Suppressor macrophage (primary cell): Measurements from ENCODE around the gene PRDM5.

Source experiments
- DNase-seq, 4 experiments: peaks; one replicate each; pipeline ENCODE4 v3.0.0-alpha.2; 2020 to 2022
- total RNA-seq, 17 experiments: gene quantifications; one replicate each; lab custom pipeline; 2026; ENCODE audit warnings: mixed read lengths in 6 of 17, inconsistent platforms in 3 of 17; lab: John Stamatoyannopoulos, UW

Gene PRDM5
- total RNA-seq = 0 to 4.3 (median 0.28) reads per million in 17 experiments

GRCh38 chr4:120922381-120923206 is at the start of gene PRDM5:
TSS of gene PRDM5 (minus strand) at chr4:120922726. CDS start at chr4:120922608, 118 bp downstream.
- DNase-seq = peak in 2 of 4 experiments; percentile 29 to 51

- DNase-seq = no peak
These were observed 49.4 kb upstream of the PRDM5 start for GRCh38 chr4:120971884-120972283.

- no peak for DNase-seq
These were observed 43.4 kb upstream of the PRDM5 start for GRCh38 chr4:120965938-120966337.

GRCh38 chr4:120964596-120964995 is 42.1 kb upstream of the PRDM5 start:
- DNase-seq = no peak

GRCh38 chr4:120963449-120963848 is 40.9 kb upstream of the PRDM5 start:
- no peak for DNase-seq

GRCh38 chr4:120960656-120961267 is 38.2 kb upstream of the PRDM5 start:
- no peak for DNase-seq

GRCh38 chr4:120948382-120948781 is 25.9 kb upstream of the PRDM5 start:
- DNase-seq = no peak

GRCh38 chr4:120942776-120943175 is 20.2 kb upstream of the PRDM5 start:
- DNase-seq = no peak

- no peak for DNase-seq
These were observed 18.0 kb upstream of the PRDM5 start for GRCh38 chr4:120940547-120940946.

GRCh38 chr4:120939693-120940092 is 17.2 kb upstream of the PRDM5 start:
- DNase-seq = no peak

GRCh38 chr4:120929847-120930246 is 7.3 kb upstream of the PRDM5 start:
- DNase-seq = no peak

- no peak for DNase-seq
These were observed 5.4 kb upstream of the PRDM5 start for GRCh38 chr4:120927801-120928409.

GRCh38 chr4:120926358-120927025 is 4.0 kb upstream of the PRDM5 start:
- DNase-seq = no peak

- DNase-seq = no peak
These were observed 2.4 kb upstream of the PRDM5 start for GRCh38 chr4:120924931-120925330.

- no peak for DNase-seq
These were observed 639 bp upstream of the PRDM5 start for GRCh38 chr4:120923207-120923522.

GRCh38 chr4:120921456-120922380 is 808 bp downstream of the PRDM5 start:
- DNase-seq = peak in 3 of 4 experiments; percentile 23 to 73 (median 62)

- no peak for DNase-seq
These were observed 1.9 kb downstream of the PRDM5 start for GRCh38 chr4:120920666-120921065.

- no peak for DNase-seq
These were observed 3.2 kb downstream of the PRDM5 start for GRCh38 chr4:120919358-120919757.

GRCh38 chr4:120918788-120919187 is 3.7 kb downstream of the PRDM5 start:
- DNase-seq = peak in 2 of 4 experiments; percentile 21 to 30

GRCh38 chr4:120918092-120918491 is 4.4 kb downstream of the PRDM5 start:
- DNase-seq = no peak

GRCh38 chr4:120916937-120917336 is 5.6 kb downstream of the PRDM5 start:
- no peak for DNase-seq

- no peak for DNase-seq
These were observed 7.2 kb downstream of the PRDM5 start for GRCh38 chr4:120915336-120915735.
